Activated CD8-positive, alpha-beta memory T cell treated with anti-CD3 and anti-CD28 coated beads, Interleukin-2, amount 50 U/mL, for 48 hours (primary cell): ENCODE measurements around the gene ENHO.

Experiments
- DNase-seq: peaks from one replicate; pipeline ENCODE4 v3.0.0-alpha.2; 2020

Gene ENHO

GRCh38 chr9:34522971-34523797 lies at the start of gene ENHO:
ENHO (minus strand) TSS chr9:34522990; CDS start chr9:34521695, 1,295 bp downstream.
- DNase-seq = peak; percentile 95

- no peak for DNase-seq
Measured at GRCh38 chr9:34572092-34572491, 49.3 kb upstream of the ENHO start.

GRCh38 chr9:34571481-34571810 lies 48.7 kb upstream of the ENHO start:
- DNase-seq = no peak

GRCh38 chr9:34570809-34571480 lies 48.2 kb upstream of the ENHO start:
- DNase-seq = no peak

- no peak for DNase-seq
Measured at GRCh38 chr9:34570376-34570775, 47.6 kb upstream of the ENHO start.

DNA sequence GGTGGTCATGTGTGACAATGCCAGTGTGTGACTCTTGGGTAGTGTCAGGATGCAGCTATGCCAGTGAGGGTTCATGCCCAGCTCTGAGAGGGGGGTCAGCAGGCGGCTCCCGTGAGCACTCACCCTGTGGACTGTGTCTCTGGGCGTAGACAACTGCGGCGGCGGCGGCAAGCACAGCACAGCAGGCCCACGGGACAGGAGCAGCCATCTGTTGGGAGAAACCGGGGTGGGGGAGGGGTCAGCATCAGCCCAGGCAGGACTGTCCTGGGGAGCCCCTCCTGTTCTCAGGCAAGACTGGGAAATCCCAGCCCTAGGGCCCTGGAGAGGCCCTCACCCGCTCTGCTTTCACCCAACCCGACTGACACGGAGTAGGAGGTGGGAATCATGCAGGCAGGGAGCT lies 46.0 kb upstream of the ENHO start:
- DNase-seq = no peak

DNA sequence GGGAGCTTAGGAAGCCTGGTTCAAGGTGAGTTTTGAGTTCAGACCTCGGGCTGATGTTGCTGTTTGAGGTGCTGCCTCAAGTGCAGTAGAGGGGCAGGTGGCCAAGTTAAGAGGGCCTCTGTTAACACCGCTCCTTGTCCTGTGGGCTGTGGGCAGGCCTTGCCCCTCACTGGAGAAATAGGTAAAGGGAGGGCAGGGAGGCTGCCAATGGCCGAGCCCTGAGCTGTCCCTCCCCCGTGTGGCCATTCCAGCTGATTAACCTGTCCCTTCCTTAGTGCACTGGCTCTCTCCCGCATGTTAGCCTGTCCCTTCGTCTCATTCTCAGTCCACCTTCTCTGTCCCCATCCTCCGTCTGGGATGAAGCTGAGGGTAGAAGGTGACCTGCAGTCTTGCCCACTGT lies 45.3 kb upstream of the ENHO start:
- no peak for DNase-seq

- no peak for DNase-seq
Measured at GRCh38 chr9:34566972-34567371, 44.2 kb upstream of the ENHO start.

- DNase-seq = no peak
Measured at GRCh38 chr9:34566322-34566721, 43.5 kb upstream of the ENHO start.

GRCh38 chr9:34565856-34566255 lies 43.1 kb upstream of the ENHO start:
- no peak for DNase-seq

DNA sequence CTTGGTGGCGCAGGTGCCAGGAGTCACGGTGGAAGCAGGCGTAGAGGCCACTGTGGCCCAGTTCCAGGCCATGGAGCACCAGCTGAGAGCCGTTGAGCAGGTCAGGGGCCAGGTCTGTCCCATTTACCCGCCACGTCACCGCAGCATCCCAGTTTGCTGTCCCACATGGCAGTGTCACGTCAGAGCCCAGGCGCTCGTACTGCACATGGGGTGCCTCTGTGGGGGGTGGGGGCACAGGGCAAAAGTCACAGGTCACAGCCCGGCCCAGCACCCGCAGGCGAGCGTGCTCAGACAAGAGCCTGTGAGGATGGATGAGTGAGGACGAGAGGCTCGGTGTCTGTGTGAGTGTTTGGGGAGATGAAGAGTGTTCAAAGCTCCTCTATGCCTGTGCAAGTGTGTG lies 41.8 kb upstream of the ENHO start:
- no peak for DNase-seq

DNA sequence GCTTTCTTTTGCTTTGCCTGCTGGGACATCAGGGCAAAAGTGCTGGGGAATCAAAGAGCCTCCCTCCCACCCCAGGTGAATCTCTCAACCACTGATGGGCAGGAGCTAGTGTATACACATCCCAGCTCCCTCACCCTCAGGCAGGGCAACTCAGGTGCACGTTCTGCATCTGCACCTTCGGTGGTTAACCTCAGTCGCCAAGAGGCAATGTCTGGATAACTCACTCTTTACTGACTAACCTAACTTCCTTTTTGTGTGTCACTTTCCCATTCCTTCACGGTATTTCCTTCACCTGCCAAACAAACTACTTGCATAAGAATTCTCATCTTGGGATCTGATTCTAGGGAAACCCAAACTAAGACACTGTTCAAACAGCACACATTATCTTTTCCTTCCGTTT lies 40.5 kb upstream of the ENHO start:
- no peak for DNase-seq

- peak; percentile 77 for DNase-seq
Measured at GRCh38 chr9:34562135-34562745, 39.5 kb upstream of the ENHO start.

GRCh38 chr9:34560599-34561214 lies 37.9 kb upstream of the ENHO start:
- DNase-seq = no peak

DNA sequence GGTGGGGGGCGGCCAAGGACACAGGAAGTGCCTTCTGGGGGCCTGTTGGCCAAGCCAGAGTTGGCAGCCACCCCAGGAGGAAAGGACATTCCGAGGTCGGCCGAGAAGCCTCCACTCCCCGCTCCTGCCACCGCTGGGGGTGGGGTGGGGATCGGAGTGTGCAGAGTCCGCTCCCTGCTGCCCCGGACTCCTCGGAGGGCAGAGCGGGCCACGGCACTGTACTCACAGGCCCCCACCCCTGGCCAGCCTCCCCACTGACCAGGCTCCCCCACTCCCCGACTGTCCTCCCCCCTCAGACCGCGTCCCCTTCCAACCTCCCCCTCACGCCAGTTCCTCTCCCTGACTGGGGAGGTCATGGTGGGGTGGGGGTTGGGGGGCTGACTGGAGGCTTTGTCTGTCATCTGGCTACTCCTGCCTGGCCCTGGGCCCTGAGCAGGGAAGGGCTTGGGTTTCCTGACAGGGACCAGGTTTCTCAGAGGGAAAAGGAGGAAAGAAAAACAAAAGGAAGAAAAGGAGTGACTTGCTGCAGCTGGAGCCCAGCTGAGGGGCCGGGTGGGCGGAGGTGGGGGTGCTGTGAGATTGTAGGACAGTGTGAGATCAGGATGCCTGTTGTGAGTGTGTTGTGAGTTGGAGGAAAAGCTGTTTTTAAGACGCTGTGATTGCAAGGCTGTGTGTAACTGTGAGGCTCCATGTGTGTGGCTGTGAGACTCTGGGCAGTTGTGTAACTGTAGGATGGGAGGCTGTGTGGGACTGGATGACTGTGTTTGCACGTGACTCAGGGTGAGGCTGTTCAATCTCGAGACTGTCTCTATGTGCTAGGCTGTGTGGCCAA lies 37.0 kb upstream of the ENHO start:
- no peak for DNase-seq

DNA sequence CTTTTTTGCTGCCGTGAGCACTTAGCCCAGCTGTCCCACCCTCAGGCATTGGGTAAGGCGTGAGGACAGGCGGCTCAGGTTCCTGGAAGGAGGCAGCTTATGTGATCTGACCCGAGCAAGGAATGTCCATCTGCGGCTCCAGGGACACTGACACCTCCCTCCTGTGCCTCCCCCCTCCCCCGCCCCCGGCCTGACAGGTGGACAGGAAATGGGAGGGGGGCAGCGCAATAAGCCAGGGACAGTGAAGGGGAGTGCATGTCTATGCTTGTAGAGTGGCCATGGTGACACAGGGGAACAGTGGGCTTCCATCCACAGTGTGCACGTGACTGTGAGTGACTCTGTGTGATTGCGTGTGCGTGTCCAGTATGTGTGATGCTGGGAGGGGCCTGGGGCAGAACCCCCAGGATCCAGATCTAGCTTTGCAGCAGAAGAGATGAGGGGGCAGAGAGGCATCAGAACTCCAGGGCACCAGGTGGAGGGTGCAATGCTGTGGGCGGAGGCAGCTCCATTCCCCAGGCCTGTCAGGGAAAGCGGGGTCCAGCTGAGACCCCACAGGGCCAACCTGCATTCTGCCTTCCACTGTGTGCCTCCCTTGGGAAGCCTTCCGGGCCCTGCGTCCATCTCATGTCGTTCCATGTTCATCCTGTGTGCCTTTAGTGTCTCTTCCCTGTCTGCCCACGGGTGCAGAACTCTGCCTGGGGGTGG lies 36.3 kb upstream of the ENHO start:
- DNase-seq = no peak

DNA sequence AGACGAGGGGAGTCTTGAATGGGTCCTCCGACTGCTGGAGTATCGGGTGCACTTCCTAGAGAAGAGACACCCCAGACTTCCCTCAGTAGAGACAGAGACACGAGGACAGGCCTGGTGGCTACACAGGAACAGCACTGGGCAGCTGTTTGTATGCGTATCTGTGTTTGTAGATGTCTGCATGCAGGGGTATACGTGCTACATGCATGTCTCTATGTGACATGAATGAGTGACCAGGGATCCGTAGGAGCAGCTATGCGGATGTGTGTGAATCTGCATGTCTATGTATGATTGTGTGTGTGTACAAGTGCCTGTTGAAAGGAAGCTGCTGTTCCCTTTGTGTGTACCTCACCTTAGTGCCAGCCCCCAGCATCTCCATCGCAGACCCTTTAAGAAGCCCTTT lies 35.6 kb upstream of the ENHO start:
- DNase-seq = no peak

- DNase-seq = no peak
Measured at GRCh38 chr9:34557426-34558321, 34.9 kb upstream of the ENHO start.

- no peak for DNase-seq
Measured at GRCh38 chr9:34556949-34557348, 34.2 kb upstream of the ENHO start.

- DNase-seq = no peak
Measured at GRCh38 chr9:34555936-34556525, 33.2 kb upstream of the ENHO start.

DNA sequence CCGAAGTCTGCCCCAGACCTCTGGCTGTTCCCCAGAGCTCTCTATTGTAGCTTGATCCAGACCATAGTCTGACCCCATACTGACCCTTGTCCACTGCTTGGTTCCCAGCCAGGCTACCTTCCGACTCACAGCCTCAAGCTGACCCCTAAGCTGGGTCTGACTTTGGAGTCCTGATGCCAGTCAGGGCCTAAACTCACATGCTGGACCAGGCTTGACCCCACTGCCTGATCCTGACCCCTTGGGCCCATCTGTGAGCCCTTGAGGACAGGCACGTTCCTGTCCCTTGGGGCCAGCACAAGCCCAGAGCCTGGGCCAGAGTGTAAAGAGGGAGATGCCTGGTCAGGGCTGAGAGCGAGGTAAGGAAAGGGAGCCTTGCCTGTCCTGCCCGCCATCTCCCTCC lies 32.7 kb upstream of the ENHO start:
- no peak for DNase-seq
